ENCODE data around the gene CYB561A3. TPM values are rescaled to one million over a fixed set of nuclear protein-coding genes. Genes with fewer than 3 reads are reported as not detected.

CYB561A3 gene
- total RNA-seq, 1 experiment from 2014 or later = 96.9 TPM

DNA sequence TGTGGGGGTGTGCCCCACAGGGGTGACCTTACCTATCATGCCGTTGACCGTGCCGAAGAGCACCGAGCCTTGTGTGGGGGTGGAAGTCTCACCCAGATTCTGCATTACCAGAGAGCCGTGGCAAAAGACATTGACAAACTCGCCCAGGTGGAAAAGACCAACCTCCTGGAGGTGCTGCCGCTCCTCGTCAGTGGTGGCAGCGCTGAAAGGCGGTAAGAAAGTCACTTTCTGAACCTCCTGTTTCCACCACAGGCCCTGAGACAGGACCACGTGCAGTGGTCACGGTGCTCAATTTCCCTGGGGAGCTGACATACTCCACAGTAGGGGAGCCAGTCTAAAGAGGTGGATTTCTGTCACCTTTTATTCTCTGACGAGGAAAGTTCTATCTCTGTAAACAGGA is 59.1 kb downstream of the CYB561A3 start:
- Histone ChIP-seq H3K27me3 (ENCODE audit: insufficient read depth, low read depth) (no peaks in the 10 kb centered on the region), H3K4me3 (no peak overlapping the region), H3F3A (ENCODE audit: insufficient read depth, low read depth) (peaks cover 10% of the 10 kb centered on the region; the same call in 1 of the 2 replicates), H3K79me2 (ENCODE audit: low read depth) (no peaks in the 10 kb centered on the region), H3K4me2 (no peak overlapping the region), H3K9me2 (ENCODE audit: insufficient read depth) (no peaks in the 10 kb centered on the region), H3K9me3 (ENCODE audit: insufficient read depth, low read depth) (no peaks in the 10 kb centered on the region), H3K27ac (no peak overlapping the region), H3K4me1 (replicated peaks; ENCODE audit: insufficient read depth) (no peaks in the 10 kb centered on the region), H4K20me1 (ENCODE audit: insufficient read depth) (no peaks in the 10 kb centered on the region; the same call in 1 of the 2 replicates), H2AFZ (no peak overlapping the region), H3K36me3 (ENCODE audit: low read depth) (peaks cover 27% of the 10 kb centered on the region)
- CTCF ChIA-PET = no interaction called here
- POLR2A ChIA-PET (ENCODE audit: unreplicated experiment) = no interaction called here
- TF ChIP-seq EZH2 (IDR thresholded peaks at IDR 0.05; ENCODE audit: low read depth) = no peak
- TF ChIP-seq, protein P1, sequence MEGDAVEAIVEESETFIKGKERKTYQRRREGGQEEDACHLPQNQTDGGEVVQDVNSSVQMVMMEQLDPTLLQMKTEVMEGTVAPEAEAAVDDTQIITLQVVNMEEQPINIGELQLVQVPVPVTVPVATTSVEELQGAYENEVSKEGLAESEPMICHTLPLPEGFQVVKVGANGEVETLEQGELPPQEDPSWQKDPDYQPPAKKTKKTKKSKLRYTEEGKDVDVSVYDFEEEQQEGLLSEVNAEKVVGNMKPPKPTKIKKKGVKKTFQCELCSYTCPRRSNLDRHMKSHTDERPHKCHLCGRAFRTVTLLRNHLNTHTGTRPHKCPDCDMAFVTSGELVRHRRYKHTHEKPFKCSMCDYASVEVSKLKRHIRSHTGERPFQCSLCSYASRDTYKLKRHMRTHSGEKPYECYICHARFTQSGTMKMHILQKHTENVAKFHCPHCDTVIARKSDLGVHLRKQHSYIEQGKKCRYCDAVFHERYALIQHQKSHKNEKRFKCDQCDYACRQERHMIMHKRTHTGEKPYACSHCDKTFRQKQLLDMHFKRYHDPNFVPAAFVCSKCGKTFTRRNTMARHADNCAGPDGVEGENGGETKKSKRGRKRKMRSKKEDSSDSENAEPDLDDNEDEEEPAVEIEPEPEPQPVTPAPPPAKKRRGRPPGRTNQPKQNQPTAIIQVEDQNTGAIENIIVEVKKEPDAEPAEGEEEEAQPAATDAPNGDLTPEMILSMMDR (conservative IDR thresholded peaks at IDR 0.05) = no peak
- DNase-seq = no peak
- no TSS peak for BruUV-seq (replicated peaks)
- intact Hi-C loops (cut with micrococcal nuclease; ENCODE audit: unreplicated experiment) = no loop called here

Other genes with a start within 250 kb of the CYB561A3 start
- 27.1 and 29.0 TPM in 2 replicates for gene VPS37C, start 200.5 kb downstream of the CYB561A3 start, total RNA-seq (2021)
- gene PGA3, start 158.4 kb downstream of the CYB561A3 start, total RNA-seq (2021) = not detected in 2 replicates
- not detected in 2 replicates for gene PGA4, start 139.5 kb downstream of the CYB561A3 start, total RNA-seq (2021)
- not detected in 2 replicates for gene PGA5, start 120.7 kb downstream of the CYB561A3 start, total RNA-seq (2021)
- 0.41 and 1.4 TPM in 2 replicates for gene VWCE, start 66.6 kb downstream of the CYB561A3 start, total RNA-seq (2021)
- 302 and 305 TPM in 2 replicates for gene DDB1, start 28.8 kb downstream of the CYB561A3 start, total RNA-seq (2021)
- 168 and 258 TPM in 2 replicates for gene TKFC, start 28.7 kb downstream of the CYB561A3 start, total RNA-seq (2021)
- 32.5 and 46.1 TPM in 2 replicates for gene TMEM138, start 492 bp upstream of the CYB561A3 start, total RNA-seq (2021)
- gene TMEM216, start 30.7 kb upstream of the CYB561A3 start, total RNA-seq (2021) = 17.6 and 21.1 TPM in 2 replicates
- 82.7 and 87.0 TPM in 2 replicates for gene CPSF7, start 68.1 kb upstream of the CYB561A3 start, total RNA-seq (2021)
- gene SDHAF2, start 68.2 kb upstream of the CYB561A3 start, total RNA-seq (2021) = 32.5 and 38.3 TPM in 2 replicates
- 1.0 and 1.1 TPM in 2 replicates for gene LRRC10B, start 146.9 kb upstream of the CYB561A3 start, total RNA-seq (2021)
- gene SYT7, start 219.2 kb upstream of the CYB561A3 start, total RNA-seq (2021) = 4.0 and 8.9 TPM in 2 replicates

Data from PC-9 (cell line).